Peyer's patch (tissue), 4 donors: ENCODE results near the gene MAP3K21.

ENCODE experiments used
- POLR2A ChIP-seq, 2 donors: fragments of 450-650 bp; IDR thresholded peaks; one replicate each; pipeline ENCODE4 v1.5.1; 2017; ENCODE audit warnings: antibody characterized with exemption in 2 of 2, mild to moderate bottlenecking in 2 of 2, moderate library complexity in 2 of 2
- TF ChIP-seq, protein P1 (sequence below), 6 experiments: fragments of 450-650 bp in 4 of 6; fragments of 200-600 bp in 2 of 6; sonication (generic) in 1 of 6; IDR thresholded peaks; one replicate each; pipeline ENCODE4 v1.5.1; 2017 to 2019; ENCODE audit warnings: antibody characterized with exemption in 6 of 6, mild to moderate bottlenecking in 3 of 6, moderate library complexity in 1 of 6

DNA sequence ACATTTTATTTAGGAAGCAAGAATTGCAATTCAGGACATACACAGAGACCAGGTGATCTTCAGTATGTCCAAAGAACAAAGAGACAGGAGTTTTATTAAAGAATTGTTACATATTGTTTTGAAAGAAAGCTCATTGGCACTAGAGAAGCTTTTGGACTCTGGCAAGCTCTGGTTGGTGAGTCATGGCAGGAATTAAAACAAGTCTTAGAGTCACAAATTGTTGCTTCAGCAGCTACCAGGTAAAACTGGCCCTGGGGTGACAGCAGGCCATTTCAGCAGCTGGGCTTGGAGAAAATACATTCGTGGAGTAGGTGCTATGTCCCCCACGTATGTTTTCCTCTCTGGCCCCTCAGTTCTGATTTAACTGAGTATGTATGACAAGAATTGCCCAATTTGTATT, 58.8 kb downstream of the MAP3K21 start:
- TF ChIP-seq POLR2A (IDR thresholded peaks at IDR 0.05) = no peak
- TF ChIP-seq, protein P1, sequence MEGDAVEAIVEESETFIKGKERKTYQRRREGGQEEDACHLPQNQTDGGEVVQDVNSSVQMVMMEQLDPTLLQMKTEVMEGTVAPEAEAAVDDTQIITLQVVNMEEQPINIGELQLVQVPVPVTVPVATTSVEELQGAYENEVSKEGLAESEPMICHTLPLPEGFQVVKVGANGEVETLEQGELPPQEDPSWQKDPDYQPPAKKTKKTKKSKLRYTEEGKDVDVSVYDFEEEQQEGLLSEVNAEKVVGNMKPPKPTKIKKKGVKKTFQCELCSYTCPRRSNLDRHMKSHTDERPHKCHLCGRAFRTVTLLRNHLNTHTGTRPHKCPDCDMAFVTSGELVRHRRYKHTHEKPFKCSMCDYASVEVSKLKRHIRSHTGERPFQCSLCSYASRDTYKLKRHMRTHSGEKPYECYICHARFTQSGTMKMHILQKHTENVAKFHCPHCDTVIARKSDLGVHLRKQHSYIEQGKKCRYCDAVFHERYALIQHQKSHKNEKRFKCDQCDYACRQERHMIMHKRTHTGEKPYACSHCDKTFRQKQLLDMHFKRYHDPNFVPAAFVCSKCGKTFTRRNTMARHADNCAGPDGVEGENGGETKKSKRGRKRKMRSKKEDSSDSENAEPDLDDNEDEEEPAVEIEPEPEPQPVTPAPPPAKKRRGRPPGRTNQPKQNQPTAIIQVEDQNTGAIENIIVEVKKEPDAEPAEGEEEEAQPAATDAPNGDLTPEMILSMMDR (IDR thresholded peaks at IDR 0.05) = no peak
